NCI-H524 treated with DMSO at 0.1 percent for 48 hours (cell line): Measurements from ENCODE around the gene NEUROD1.

ENCODE experiments used
- DNase-seq: peaks from one replicate; lab custom pipeline; 2025; lab: John Stamatoyannopoulos, UW

NEUROD1 gene

GRCh38 chr2:181632733-181633401 is 47.5 kb downstream of the NEUROD1 start:
- peak; percentile 71 for DNase-seq

- DNase-seq = peak; percentile 85
These were observed 51.4 kb downstream of the NEUROD1 start for GRCh38 chr2:181628590-181629585.

- DNase-seq = no peak
These were observed 52.8 kb downstream of the NEUROD1 start for GRCh38 chr2:181627545-181627944.

- DNase-seq = no peak
These were observed 53.6 kb downstream of the NEUROD1 start for GRCh38 chr2:181626671-181627070.
